ENCODE data around the gene ETHE1. TPM values are rescaled to one million over a fixed set of nuclear protein-coding genes. Genes with fewer than 3 reads are reported as not detected.

The ETHE1 gene
- total and polyA plus RNA-seq, 3 experiments from 2014 or later, result 34.4 to 77.0 (median 42.3) TPM

DNA sequence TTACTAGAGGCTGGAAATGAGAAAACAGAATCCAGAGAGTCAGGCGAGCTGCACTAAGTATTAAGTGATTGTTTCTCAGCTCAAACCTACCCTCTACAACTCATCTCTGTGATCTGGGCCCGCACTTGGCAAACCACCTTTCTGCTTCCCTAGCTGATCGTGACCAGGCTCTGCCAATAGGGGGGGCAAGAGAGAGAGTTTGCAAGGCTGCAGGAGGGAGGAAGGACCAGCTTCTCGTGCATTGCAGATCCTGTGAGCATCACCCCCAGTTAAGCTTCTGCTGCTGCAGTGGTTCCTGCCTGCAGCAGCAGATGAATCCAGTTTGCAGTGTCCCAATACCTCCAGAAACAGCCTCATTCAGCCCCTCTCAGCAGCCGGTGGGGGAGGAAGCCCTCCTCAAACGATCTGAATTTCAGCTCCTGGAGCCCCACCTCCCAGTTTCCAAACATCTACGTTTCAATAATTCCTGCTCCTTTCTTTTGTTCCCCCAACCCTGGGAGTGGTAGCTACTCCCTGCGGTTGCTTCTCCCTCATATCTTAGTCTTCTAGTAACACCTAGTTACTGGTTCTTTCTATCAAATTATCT is 28.3 kb upstream of the ETHE1 start:
- DNase-seq, result peak; percentile 74 to 87 (median 77)
- H3K4me1 ChIP-seq (ENCODE audit: insufficient read depth, low read length), result peaks cover 9% of the 10 kb centered on the region
- H3K27me3 ChIP-seq (ENCODE audit: insufficient read depth, low read length, poor library complexity, severe bottlenecking), result no peaks in the 10 kb centered on the region
- H3K27ac Mint-ChIP-seq, result peak overlapping the region; percentile 25 to 86 (median 58)
- H3K36me3 ChIP-seq (ENCODE audit: insufficient read depth, low read length), result peaks cover 43% of the 10 kb centered on the region
- H3K4me3 Mint-ChIP-seq, result peak overlapping the region in 1 of 7 donors; percentile 28
- H3K4me3 ChIP-seq (ENCODE audit: low read length), result no peak overlapping the region
- no peaks in the 10 kb centered on the region for H3K9me3 Mint-ChIP-seq
- H3K9me3 ChIP-seq (ENCODE audit: low read length), result no peaks in the 10 kb centered on the region
- peaks cover 5 to 62% (median 8%) of the 10 kb centered on the region in 3 donors for H3K36me3 Mint-ChIP-seq
- no peak overlapping the region for H3K27ac ChIP-seq (ENCODE audit: low read depth, low read length)
- ChIA-PET CTCF (interaction anchor here (0.6 to 6.9 kb wide), 33 partner anchors 8 to 123 kb away, joined by 3 to 124 read pairs (median 5); partner anchors contain the start of genes ETHE1, IRGQ, PHLDB3 and PINLYP), POLR2A (interaction anchor here (0.9 to 1.5 kb wide), 4 partner anchors 22 to 199 kb away, joined by 3 to 23 read pairs (median 4); partner anchors contain the start of genes IRGQ, ZNF575 and ZNF576)
- H3K4me1 Mint-ChIP-seq, result peaks cover 16 to 20% (median 18%) of the 10 kb centered on the region in 3 donors
- no peaks in the 10 kb centered on the region for H3K27me3 Mint-ChIP-seq

DNA sequence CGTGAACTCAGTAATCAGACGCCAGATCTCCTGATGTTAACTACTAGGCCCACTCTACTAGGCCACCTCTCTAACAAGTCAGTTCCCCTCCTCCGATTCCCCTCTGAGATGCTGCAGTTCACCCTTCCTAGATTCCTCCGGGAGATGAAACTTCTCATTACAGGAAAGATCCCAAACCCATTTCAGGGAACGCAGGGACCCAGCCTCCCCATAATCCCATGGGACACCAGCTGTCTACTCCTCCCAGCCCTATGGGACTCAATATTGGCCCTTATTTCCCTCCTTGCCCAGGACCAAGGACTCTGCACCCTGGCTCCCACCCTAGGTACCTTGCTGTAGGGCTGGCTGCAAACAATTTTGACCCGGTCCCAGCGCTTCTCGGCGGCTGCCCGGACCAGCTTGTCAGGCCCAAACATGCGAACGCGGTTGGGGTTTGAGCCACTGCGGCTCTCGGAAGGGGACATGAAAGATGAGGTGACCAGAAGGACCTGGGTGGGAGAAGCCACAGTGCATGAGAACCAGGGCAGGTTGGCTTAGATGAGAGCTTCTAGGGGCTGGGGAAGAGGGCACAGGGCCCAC is 27.4 kb upstream of the ETHE1 start:
- POLR2A ChIA-PET, result interaction anchor here (1.3 to 1.5 kb wide), 2 partner anchors 21 to 41 kb away, joined by 5 to 23 read pairs; partner anchors contain the start of genes IRGQ, ZNF575 and ZNF576
- no peaks in the 10 kb centered on the region for H3K27me3 ChIP-seq (ENCODE audit: insufficient read depth, low read length, poor library complexity, severe bottlenecking)
- no peak overlapping the region for H3K27ac ChIP-seq (ENCODE audit: low read depth, low read length)
- DNase-seq, result no peak
- Mint-ChIP-seq H3K27ac (peak overlapping the region in 5 of 8 donors; percentile 23 to 90 (median 72)), H3K4me1 (peaks cover 14 to 17% (median 15%) of the 10 kb centered on the region in 3 donors), H3K36me3 (peaks cover 5 to 67% (median 12%) of the 10 kb centered on the region in 3 donors), H3K27me3 (no peaks in the 10 kb centered on the region), H3K9me3 (no peaks in the 10 kb centered on the region), H3K4me3 (no peak overlapping the region)
- H3K9me3 ChIP-seq (ENCODE audit: low read length), result no peaks in the 10 kb centered on the region
- H3K36me3 ChIP-seq (ENCODE audit: insufficient read depth, low read length), result peaks cover 43% of the 10 kb centered on the region
- peaks cover 9% of the 10 kb centered on the region for H3K4me1 ChIP-seq (ENCODE audit: insufficient read depth, low read length)
- CTCF ChIA-PET, result interaction anchor here (0.6 to 6.9 kb wide), 29 partner anchors 8 to 122 kb away, joined by 3 to 124 read pairs (median 5); partner anchors contain the start of genes ETHE1, IRGQ, PHLDB3 and PINLYP
- no peak overlapping the region for H3K4me3 ChIP-seq (ENCODE audit: low read length)

DNA sequence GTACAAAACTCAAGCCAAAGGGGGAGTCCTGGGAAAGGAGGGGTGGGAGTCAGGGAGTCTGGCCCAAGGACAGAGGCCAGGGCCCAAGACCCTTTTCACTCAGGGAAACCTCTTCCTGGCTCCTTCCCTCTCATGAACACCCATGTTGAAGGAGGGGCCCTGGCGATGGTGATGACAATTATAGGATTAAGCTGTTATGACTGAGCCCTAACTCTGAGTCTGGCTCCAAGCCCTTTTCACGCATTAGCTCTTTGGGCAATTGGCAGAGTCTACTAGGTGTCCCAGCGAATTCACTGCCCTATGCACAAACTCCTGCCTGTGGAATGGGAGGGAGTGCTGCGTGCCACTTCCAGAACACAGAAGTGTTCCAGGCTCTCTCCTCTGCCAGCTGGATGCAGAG is 26.7 kb upstream of the ETHE1 start:
- peak overlapping the region in 2 of 8 donors; percentile 29 to 72 for H3K27ac Mint-ChIP-seq
- H3K27me3 Mint-ChIP-seq, result no peaks in the 10 kb centered on the region
- H3K4me3 Mint-ChIP-seq, result no peak overlapping the region
- no peaks in the 10 kb centered on the region for H3K27me3 ChIP-seq (ENCODE audit: insufficient read depth, low read length, poor library complexity, severe bottlenecking)
- peaks cover 14 to 16% (median 14%) of the 10 kb centered on the region in 3 donors for H3K4me1 Mint-ChIP-seq
- H3K4me3 ChIP-seq (ENCODE audit: low read length), result no peak overlapping the region
- CTCF ChIA-PET, result interaction anchor here (1.2 to 6.9 kb wide), 5 partner anchors 10 to 42 kb away, joined by 4 to 124 read pairs (median 22); partner anchors contain the start of genes IRGQ, ZNF575 and ZNF576
- DNase-seq, result no peak
- no peak overlapping the region for H3K27ac ChIP-seq (ENCODE audit: low read depth, low read length)
- POLR2A ChIA-PET, result interaction anchor here (0.6 kb wide), 1 partner anchor 109 kb away, joined by 3 read pairs; no protein-coding TSS in a partner anchor
- H3K9me3 ChIP-seq (ENCODE audit: low read length), result no peaks in the 10 kb centered on the region
- peaks cover 43% of the 10 kb centered on the region for H3K36me3 ChIP-seq (ENCODE audit: insufficient read depth, low read length)
- H3K36me3 Mint-ChIP-seq, result peaks cover 5 to 69% (median 12%) of the 10 kb centered on the region in 3 donors
- H3K9me3 Mint-ChIP-seq, result no peaks in the 10 kb centered on the region
- H3K4me1 ChIP-seq (ENCODE audit: insufficient read depth, low read length), result peaks cover 9% of the 10 kb centered on the region

DNA sequence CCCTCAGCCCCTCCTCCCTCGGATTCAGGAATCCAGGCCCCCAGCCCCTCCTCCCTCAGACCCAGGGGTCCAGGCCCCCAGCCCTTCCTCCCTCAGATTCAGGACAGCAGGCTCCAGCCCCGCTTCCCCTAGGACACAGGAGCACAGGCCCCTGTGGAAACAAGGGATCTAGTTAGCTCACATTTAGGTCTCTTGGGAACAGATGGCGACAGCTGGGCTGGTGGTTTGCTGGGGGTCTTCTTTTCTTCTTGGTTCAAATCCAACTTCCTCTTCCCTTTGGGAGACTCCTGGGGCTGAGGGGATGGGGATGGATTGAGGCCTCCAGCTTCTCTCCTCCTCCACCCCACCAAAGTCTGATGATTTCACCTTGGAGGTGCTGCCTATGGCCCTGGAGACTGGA is 25.6 kb upstream of the ETHE1 start:
- Mint-ChIP-seq H3K36me3 (peaks cover 5 to 66% (median 11%) of the 10 kb centered on the region in 3 donors), H3K9me3 (no peaks in the 10 kb centered on the region), H3K4me1 (peaks cover 14 to 16% (median 14%) of the 10 kb centered on the region in 3 donors), H3K27me3 (no peaks in the 10 kb centered on the region), H3K27ac (peak overlapping the region in 1 of 8 donors; percentile 76), H3K4me3 (no peak overlapping the region)
- Histone ChIP-seq H3K27me3 (ENCODE audit: insufficient read depth, low read length, poor library complexity, severe bottlenecking) (no peaks in the 10 kb centered on the region), H3K27ac (ENCODE audit: low read depth, low read length) (no peak overlapping the region), H3K4me3 (ENCODE audit: low read length) (no peak overlapping the region), H3K4me1 (ENCODE audit: insufficient read depth, low read length) (peaks cover 9% of the 10 kb centered on the region), H3K9me3 (ENCODE audit: low read length) (no peaks in the 10 kb centered on the region), H3K36me3 (ENCODE audit: insufficient read depth, low read length) (peaks cover 38% of the 10 kb centered on the region)
- ChIA-PET CTCF (interaction anchor here (4.8 to 6.9 kb wide), 2 partner anchors 18 to 43 kb away, joined by 36 to 124 read pairs; partner anchors contain the start of genes IRGQ, ZNF575 and ZNF576), POLR2A (no interaction called here)
- DNase-seq, result no peak

DNA sequence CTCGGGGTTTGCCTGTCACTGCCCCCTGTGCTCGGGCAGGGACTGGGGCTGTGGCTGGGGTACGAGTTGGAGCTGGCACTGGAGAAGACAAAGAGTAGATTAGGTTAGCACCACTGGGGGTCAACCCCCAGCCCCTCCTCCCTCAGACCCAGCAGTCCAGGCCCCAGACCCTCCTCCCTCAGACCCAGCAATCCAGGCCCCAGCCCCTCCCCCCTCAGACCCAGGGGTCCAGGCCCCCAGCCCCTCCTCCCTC is 25.1 kb upstream of the ETHE1 start:
- Histone ChIP-seq H3K4me3 (ENCODE audit: low read length) (no peak overlapping the region), H3K27me3 (ENCODE audit: insufficient read depth, low read length, poor library complexity, severe bottlenecking) (no peaks in the 10 kb centered on the region), H3K27ac (ENCODE audit: low read depth, low read length) (no peak overlapping the region), H3K9me3 (ENCODE audit: low read length) (no peaks in the 10 kb centered on the region), H3K36me3 (ENCODE audit: insufficient read depth, low read length) (peaks cover 34% of the 10 kb centered on the region), H3K4me1 (ENCODE audit: insufficient read depth, low read length) (peaks cover 9% of the 10 kb centered on the region)
- no peak overlapping the region for H3K4me3 Mint-ChIP-seq
- CTCF ChIA-PET, result interaction anchor here (4.8 to 6.9 kb wide), 2 partner anchors 18 to 43 kb away, joined by 36 to 124 read pairs; partner anchors contain the start of genes IRGQ, ZNF575 and ZNF576
- POLR2A ChIA-PET, result no interaction called here
- H3K27ac Mint-ChIP-seq, result no peak overlapping the region
- DNase-seq, result no peak
- H3K9me3 Mint-ChIP-seq, result no peaks in the 10 kb centered on the region
- H3K36me3 Mint-ChIP-seq, result peaks cover 5 to 63% (median 8%) of the 10 kb centered on the region in 3 donors
- H3K4me1 Mint-ChIP-seq, result peaks cover 14 to 16% (median 14%) of the 10 kb centered on the region in 3 donors
- no peaks in the 10 kb centered on the region for H3K27me3 Mint-ChIP-seq

DNA sequence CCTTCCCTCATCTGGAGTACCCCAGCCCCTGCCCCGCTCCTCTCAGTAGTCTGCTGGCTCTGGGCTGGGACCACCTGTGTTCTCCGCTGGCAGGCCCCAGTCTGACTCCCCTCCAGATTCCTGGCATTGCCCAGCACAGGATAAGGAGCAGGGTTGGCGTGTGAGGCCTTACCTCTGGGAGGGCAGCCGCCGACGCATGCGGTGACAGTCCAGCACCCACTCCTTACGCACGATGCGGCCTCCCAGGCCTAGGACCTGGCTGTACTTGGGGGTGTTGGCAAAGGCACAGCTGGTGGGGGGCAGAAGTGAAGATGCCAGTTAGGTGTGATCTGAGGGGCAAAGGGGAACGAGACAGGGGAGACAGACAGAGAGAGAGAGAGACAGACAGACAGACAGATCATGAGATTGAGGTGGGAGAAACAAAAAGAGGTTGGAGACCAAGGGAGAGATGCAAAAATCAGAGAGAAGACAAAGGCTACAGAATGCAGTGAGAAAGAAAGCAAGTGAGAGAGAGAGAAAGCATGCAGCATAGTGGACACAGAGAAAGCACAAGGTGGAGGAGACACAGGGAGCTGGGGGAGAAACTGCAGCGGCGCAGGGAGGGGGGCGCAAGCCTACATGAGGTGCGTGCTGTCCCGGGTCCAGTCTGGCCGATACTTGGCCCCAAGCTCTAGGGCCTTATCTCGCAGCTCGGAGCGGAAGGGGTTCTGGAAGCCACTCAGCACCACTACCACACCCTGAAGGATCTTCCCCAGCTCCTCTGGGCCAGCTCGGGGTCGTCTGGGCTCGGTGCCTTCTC is 24.6 kb upstream of the ETHE1 start:
- H3K4me1 ChIP-seq (ENCODE audit: insufficient read depth, low read length), result peaks cover 9% of the 10 kb centered on the region
- H3K36me3 ChIP-seq (ENCODE audit: insufficient read depth, low read length), result peaks cover 34% of the 10 kb centered on the region
- Mint-ChIP-seq H3K27ac (peak overlapping the region in 3 of 8 donors; percentile 53 to 95 (median 63)), H3K27me3 (no peaks in the 10 kb centered on the region), H3K4me3 (no peak overlapping the region), H3K4me1 (peaks cover 14 to 16% (median 14%) of the 10 kb centered on the region in 3 donors), H3K9me3 (no peaks in the 10 kb centered on the region), H3K36me3 (peaks cover 5 to 63% (median 8%) of the 10 kb centered on the region in 3 donors)
- no peak overlapping the region for H3K27ac ChIP-seq (ENCODE audit: low read depth, low read length)
- DNase-seq, result no peak
- ChIA-PET POLR2A (no interaction called here), CTCF (interaction anchor here (6.9 kb wide), 1 partner anchor 44 kb away, joined by 124 read pairs; the partner anchor contains the start of genes IRGQ and ZNF576)
- no peaks in the 10 kb centered on the region for H3K9me3 ChIP-seq (ENCODE audit: low read length)
- H3K27me3 ChIP-seq (ENCODE audit: insufficient read depth, low read length, poor library complexity, severe bottlenecking), result no peaks in the 10 kb centered on the region
- no peak overlapping the region for H3K4me3 ChIP-seq (ENCODE audit: low read length)

DNA sequence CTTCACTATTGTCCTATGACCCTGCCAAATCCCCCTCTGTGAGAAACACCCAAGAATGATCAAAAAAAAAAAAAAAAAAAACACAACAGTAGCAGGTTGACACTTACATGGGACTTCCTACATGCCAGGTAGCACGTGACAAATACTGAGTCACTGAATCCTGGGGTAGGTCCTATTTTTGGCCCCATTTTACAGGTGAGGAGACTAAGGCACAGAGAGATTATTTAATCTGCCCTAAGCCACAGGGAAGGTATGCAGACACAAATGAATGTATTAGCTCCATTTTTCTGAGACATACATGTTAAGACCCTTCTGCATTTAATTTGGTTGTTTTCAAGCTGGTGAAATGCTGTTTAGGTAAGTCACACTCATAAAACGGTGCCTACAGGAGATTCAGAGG is 21.7 kb upstream of the ETHE1 start:
- no peaks in the 10 kb centered on the region for H3K27me3 ChIP-seq (ENCODE audit: insufficient read depth, low read length, poor library complexity, severe bottlenecking)
- ChIA-PET CTCF (no interaction called here), POLR2A (no interaction called here)
- Mint-ChIP-seq H3K4me1 (no peaks in the 10 kb centered on the region), H3K9me3 (no peaks in the 10 kb centered on the region), H3K27ac (no peak overlapping the region), H3K36me3 (peaks cover 0 to 68% (median 7%) of the 10 kb centered on the region in 3 donors), H3K27me3 (no peaks in the 10 kb centered on the region), H3K4me3 (no peak overlapping the region)
- no peak for DNase-seq
- no peaks in the 10 kb centered on the region for H3K4me1 ChIP-seq (ENCODE audit: insufficient read depth, low read length)
- H3K27ac ChIP-seq (ENCODE audit: low read depth, low read length), result no peak overlapping the region
- H3K36me3 ChIP-seq (ENCODE audit: insufficient read depth, low read length), result peaks cover 39% of the 10 kb centered on the region
- H3K4me3 ChIP-seq (ENCODE audit: low read length), result no peak overlapping the region
- no peaks in the 10 kb centered on the region for H3K9me3 ChIP-seq (ENCODE audit: low read length)
